Endothelial cell of umbilical vein (primary cell): ENCODE measurements around the gene VPS16.

ENCODE experiments used
- MYC ChIP-seq: IDR thresholded peaks from one replicate; pipeline ENCODE4 v1.6.1; 2011; ENCODE audit warnings: mild to moderate bottlenecking, low read depth, low read length
- POLR2A ChIP-seq: IDR thresholded peaks from 2 replicates; pipeline ENCODE4 v1.6.1; 2012; ENCODE audit warnings: low read depth, mild to moderate bottlenecking, control low read depth, low read length
- POLR2AphosphoS5 ChIP-seq: IDR thresholded peaks from 2 replicates; pipeline ENCODE4 v1.6.1; 2012; ENCODE audit warnings: low read depth, mild to moderate bottlenecking, control low read depth, low read length, moderate library complexity; ENCODE audit not compliant: insufficient read depth
- TF ChIP-seq, protein P1 (sequence below), 2 donors: IDR thresholded peaks; 1 replicate in 1 of 2; 2 replicates in 1 of 2; pipeline ENCODE4 v1.5.1; 2011; ENCODE audit warnings: low read length in 2 of 2, mild to moderate bottlenecking in 2 of 2, moderate library complexity in 2 of 2, control low read depth in 1 of 2, inconsistent platforms in 1 of 2, low read depth in 1 of 2; ENCODE audit not compliant: insufficient read depth in 1 of 2; ENCODE audit errors: extremely low read depth in 1 of 2
- TF ChIP-seq, protein P2 (sequence below): IDR thresholded peaks from 2 replicates; pipeline ENCODE4 v1.6.1; 2011; ENCODE audit not compliant: insufficient read depth, insufficient read length

DNA sequence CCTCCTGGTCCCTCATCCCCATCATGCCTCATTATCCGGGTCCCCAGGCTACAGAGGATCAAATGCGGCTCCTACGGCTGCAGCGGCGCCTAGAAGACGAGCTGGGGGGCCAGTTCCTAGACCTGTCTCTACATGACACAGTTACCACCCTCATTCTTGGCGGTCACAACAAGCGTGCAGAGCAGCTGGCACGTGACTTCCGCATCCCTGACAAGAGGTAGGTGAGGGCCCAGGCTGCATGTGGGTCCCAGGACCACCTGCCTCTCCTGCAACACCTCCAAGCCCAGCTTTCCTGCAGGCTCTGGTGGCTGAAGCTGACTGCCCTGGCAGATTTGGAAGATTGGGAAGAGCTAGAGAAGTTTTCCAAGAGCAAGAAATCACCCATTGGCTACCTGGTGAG lies 24.6 kb downstream of the VPS16 start:
- TF ChIP-seq, protein P1, sequence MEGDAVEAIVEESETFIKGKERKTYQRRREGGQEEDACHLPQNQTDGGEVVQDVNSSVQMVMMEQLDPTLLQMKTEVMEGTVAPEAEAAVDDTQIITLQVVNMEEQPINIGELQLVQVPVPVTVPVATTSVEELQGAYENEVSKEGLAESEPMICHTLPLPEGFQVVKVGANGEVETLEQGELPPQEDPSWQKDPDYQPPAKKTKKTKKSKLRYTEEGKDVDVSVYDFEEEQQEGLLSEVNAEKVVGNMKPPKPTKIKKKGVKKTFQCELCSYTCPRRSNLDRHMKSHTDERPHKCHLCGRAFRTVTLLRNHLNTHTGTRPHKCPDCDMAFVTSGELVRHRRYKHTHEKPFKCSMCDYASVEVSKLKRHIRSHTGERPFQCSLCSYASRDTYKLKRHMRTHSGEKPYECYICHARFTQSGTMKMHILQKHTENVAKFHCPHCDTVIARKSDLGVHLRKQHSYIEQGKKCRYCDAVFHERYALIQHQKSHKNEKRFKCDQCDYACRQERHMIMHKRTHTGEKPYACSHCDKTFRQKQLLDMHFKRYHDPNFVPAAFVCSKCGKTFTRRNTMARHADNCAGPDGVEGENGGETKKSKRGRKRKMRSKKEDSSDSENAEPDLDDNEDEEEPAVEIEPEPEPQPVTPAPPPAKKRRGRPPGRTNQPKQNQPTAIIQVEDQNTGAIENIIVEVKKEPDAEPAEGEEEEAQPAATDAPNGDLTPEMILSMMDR (IDR thresholded peaks at IDR 0.05; ENCODE audit: extremely low read depth in 1 of 2, insufficient read depth in 1 of 2, low read depth in 1 of 2, low read length in 2 of 2), result no peak
- TF ChIP-seq POLR2AphosphoS5, result no peak
- TF ChIP-seq POLR2A, result no peak
- TF ChIP-seq, protein P2, sequence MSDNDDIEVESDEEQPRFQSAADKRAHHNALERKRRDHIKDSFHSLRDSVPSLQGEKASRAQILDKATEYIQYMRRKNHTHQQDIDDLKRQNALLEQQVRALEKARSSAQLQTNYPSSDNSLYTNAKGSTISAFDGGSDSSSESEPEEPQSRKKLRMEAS, result no peak
- TF ChIP-seq MYC, result no peak
